Liver (tissue), 9 donors: ENCODE results near the gene EGLN1. TPM values are rescaled to one million over a fixed set of nuclear protein-coding genes. Genes with fewer than 3 reads are reported as not detected.

Experiments used
- DNase-seq: peaks from one replicate; pipeline ENCODE4 v3.0.0-alpha.2; 2017; ENCODE audit warnings: low spot score
- H3K27ac ChIP-seq, 2 donors: one replicate each; pipeline ENCODE4 v1.7.0; 2013; ENCODE audit warnings: inconsistent platforms in 2 of 2, low read length in 2 of 2, control low read depth in 1 of 2, low read depth in 1 of 2, mild to moderate bottlenecking in 1 of 2
- H3K27me3 ChIP-seq, 4 donors: one replicate each; pipeline versions ENCODE4 v1.6.1 to v1.7.0; 2013; ENCODE audit warnings: low read length in 3 of 4, inconsistent platforms in 1 of 4, mild to moderate bottlenecking in 1 of 4, moderate library complexity in 1 of 4; ENCODE audit not compliant: control insufficient read depth in 4 of 4, insufficient read depth in 4 of 4
- H3K36me3 ChIP-seq, 4 donors: one replicate each; pipeline versions ENCODE4 v1.6.1 to v1.7.0; 2013; ENCODE audit warnings: low read length in 3 of 4, mild to moderate bottlenecking in 3 of 4, low read depth in 1 of 4, moderate library complexity in 1 of 4; ENCODE audit not compliant: control insufficient read depth in 4 of 4, insufficient read depth in 3 of 4
- H3K4me1 ChIP-seq, 4 donors: one replicate each; pipeline versions ENCODE4 v1.6.1 to v1.7.0; 2013; ENCODE audit warnings: low read length in 3 of 4, mild to moderate bottlenecking in 3 of 4, moderate library complexity in 1 of 4; ENCODE audit not compliant: control insufficient read depth in 4 of 4, insufficient read depth in 4 of 4
- H3K4me3 ChIP-seq, 3 donors: one replicate each; pipeline versions ENCODE4 v1.6.1 to v1.7.0; 2013; ENCODE audit warnings: low read length in 3 of 3, control low read depth in 1 of 3, low read depth in 1 of 3, mild to moderate bottlenecking in 1 of 3
- H3K9ac ChIP-seq, 2 donors: one replicate each; pipeline ENCODE4 v1.7.0; 2013; ENCODE audit warnings: low read length in 2 of 2, mild to moderate bottlenecking in 2 of 2, moderate library complexity in 2 of 2, control low read depth in 1 of 2, low read depth in 1 of 2
- H3K9me3 ChIP-seq, 4 donors: one replicate each; pipeline versions ENCODE4 v1.6.1 to v1.7.0; 2013; ENCODE audit warnings: low read length in 3 of 4; ENCODE audit not compliant: control insufficient read depth in 4 of 4
- CTCF ChIP-seq: fragments of 150-350 bp; IDR thresholded peaks from 2 replicates; pipeline ENCODE4 v1.5.1; 2017; ENCODE audit warnings: improper control_type of control experiment, low read depth, low read length; ENCODE audit not compliant: missing input control
- FOXA2 ChIP-seq: IDR thresholded peaks from 2 replicates; pipeline ENCODE4 v1.6.1; 2016; ENCODE audit warnings: antibody characterized with exemption
- GABPA ChIP-seq, 2 donors: IDR thresholded peaks in 1 of 2; conservative IDR thresholded peaks in 1 of 2; 2 replicates each; pipeline ENCODE4 v1.6.1; 2016; ENCODE audit warnings: antibody characterized with exemption in 2 of 2, mild to moderate bottlenecking in 1 of 2, moderate library complexity in 1 of 2
- HNF4A ChIP-seq, 2 donors: conservative IDR thresholded peaks; 2 replicates each; pipeline ENCODE4 v1.6.1; 2016; ENCODE audit warnings: antibody characterized with exemption in 2 of 2, mild to moderate bottlenecking in 2 of 2
- HNF4G ChIP-seq: IDR thresholded peaks from 2 replicates; pipeline ENCODE4 v1.6.1; 2016; ENCODE audit warnings: antibody characterized with exemption
- JUND ChIP-seq, 2 donors: IDR thresholded peaks; 2 replicates each; pipeline ENCODE4 v1.6.1; 2016; ENCODE audit warnings: antibody characterized with exemption in 2 of 2
- MAX ChIP-seq: IDR thresholded peaks from 2 replicates; pipeline ENCODE4 v1.6.1; 2016; ENCODE audit warnings: antibody characterized with exemption
- RAD21 ChIP-seq, 2 donors: IDR thresholded peaks; 2 replicates each; pipeline ENCODE4 v1.6.1; 2016; ENCODE audit warnings: antibody characterized with exemption in 2 of 2, mild to moderate bottlenecking in 2 of 2
- REST ChIP-seq: IDR thresholded peaks from 2 replicates; pipeline ENCODE4 v1.6.1; 2016; ENCODE audit warnings: antibody characterized with exemption, mild to moderate bottlenecking
- RXRA ChIP-seq, 2 donors: IDR thresholded peaks; 2 replicates each; pipeline ENCODE4 v1.6.1; 2017 to 2018; ENCODE audit warnings: antibody characterized with exemption in 2 of 2, mild to moderate bottlenecking in 1 of 2
- SP1 ChIP-seq: IDR thresholded peaks from 2 replicates; pipeline ENCODE4 v1.6.1; 2018; ENCODE audit warnings: antibody characterized with exemption, mild to moderate bottlenecking
- TAF1 ChIP-seq: conservative IDR thresholded peaks from 2 replicates; pipeline ENCODE4 v1.6.1; 2016; ENCODE audit warnings: antibody characterized with exemption, mild to moderate bottlenecking
- YY1 ChIP-seq: IDR thresholded peaks from 2 replicates; pipeline ENCODE4 v1.6.1; 2016; ENCODE audit warnings: antibody characterized with exemption, mild to moderate bottlenecking
- ZBTB33 ChIP-seq: IDR thresholded peaks from 2 replicates; pipeline ENCODE4 v1.6.1; 2016; ENCODE audit warnings: antibody characterized with exemption
- WGBS: extraction: QIAGEN DNeasy Blood & Tissue Kit; methylation state at CpG from one replicate; pipeline ENCODE4 v1.1.7; 2013; 5-methylcytosine and 5-hydroxymethylcytosine counted together
- polyA plus RNA-seq, 2 donors: library from polyadenylated mRNA; stranded (reverse) in 1 of 2; unstranded in 1 of 2; fragments of 200-250 nt in 1 of 2; fragments of >200 nt in 1 of 2; fragmentation: Nextera tagmentation in 1 of 2; extraction: Ambion mirVana in 1 of 2; gene quantifications; one replicate each; pipeline versions ENCODE4 v1.2.1 to v1.2.3, GENCODE V29; 2013 to 2015
- total RNA-seq, 2 donors: library from RNA; depleted of rRNA; stranded (reverse); fragments of >200 nt; gene quantifications; one replicate each; pipeline ENCODE4 v1.2.3, GENCODE V29; 2014
- donor health status: healthy.
- donor health status: healthy.
- donor health status: healthy.
- donor health status: healthy.
- donor health status: healthy.

Gene EGLN1
- total and polyA plus RNA-seq, 4 donors: 7.2 to 44.8 (median 22.2) TPM

GRCh38 chr1:231326248-231326647 is 95.8 kb downstream of the EGLN1 start:
- no peak for DNase-seq
- WGBS: 35% methylated on average over 1 of the region's 1 CpG

More at GRCh38 chr1:231326248-231326647, 95.8 kb downstream of the EGLN1 start:
- Histone ChIP-seq H3K27me3 (no peaks in the 10 kb centered on the region), H3K27ac (no peak overlapping the region), H3K4me3 (no peak overlapping the region), H3K9me3 (no peaks in the 10 kb centered on the region), H3K9ac (no peak overlapping the region), H3K36me3 (peaks cover 0 to 2% (median 0%) of the 10 kb centered on the region in 4 donors), H3K4me1 (peaks cover 0 to 8% (median 6%) of the 10 kb centered on the region in 4 donors)
- TF ChIP-seq HNF4A (conservative IDR thresholded peaks at IDR 0.05): no peak
- TF ChIP-seq JUND (IDR thresholded peaks at IDR 0.05): no peak
- no peak for TF ChIP-seq TAF1
- TF ChIP-seq RXRA (IDR thresholded peaks at IDR 0.05): no peak
- no peak for TF ChIP-seq FOXA2
- TF ChIP-seq CTCF: no peak
- TF ChIP-seq ZBTB33: no peak
- TF ChIP-seq RAD21 (IDR thresholded peaks at IDR 0.05): no peak
- no peak for TF ChIP-seq GABPA (IDR thresholded peaks at IDR 0.05 in 1 of 2, conservative IDR thresholded peaks at IDR 0.05 in 1 of 2)
- TF ChIP-seq HNF4G: no peak
- TF ChIP-seq MAX: no peak
- no peak for TF ChIP-seq REST
- TF ChIP-seq YY1: no peak
- no peak for TF ChIP-seq SP1
